ENCODE measurements around the gene WIPI1.
"Not testable (repeated sequence)": the region's sequence is repeated elsewhere in the genome, so short reads cannot be mapped to it uniquely, and the experiment has no call there.

GRCh38 chr17:68492394-68493054 is 35.2 kb upstream of the WIPI1 start:
- TF ChIP-seq POLR2A, CTCF, EP300, POLR2AphosphoS5 (IDR thresholded peaks at IDR 0.05): not testable (repeated sequence)

Data from suprapubic skin (tissue), 4 donors.